Skeletal muscle cell (primary cell): ENCODE data around the gene NLRP12.
"Not testable (repeated sequence)": the region's sequence is repeated elsewhere in the genome, so short reads cannot be mapped to it uniquely, and the experiment has no call there.

ENCODE experiments used
- DNase-seq: peaks from one replicate; pipeline ENCODE4 v3.0.0-alpha.2; 2010; ENCODE audit warnings: low read depth
- H3K4me3 ChIP-seq: 2 replicates; pipeline ENCODE4 v1.5.1; 2011; ENCODE audit warnings: low read depth, mild to moderate bottlenecking, control low read depth, low read length, moderate library complexity

NLRP12 gene

GRCh38 chr19:53824134-53824611, at the start of gene NLRP12:
NLRP12 (minus strand) TSS chr19:53824314; CDS start chr19:53824174, 140 bp downstream.
- no peak for DNase-seq
- no peak within 1 kb of the TSS for H3K4me3 ChIP-seq

GRCh38 chr19:53872762-53873161, 48.6 kb upstream of the NLRP12 start:
- DNase-seq: no peak
- H3K4me3 ChIP-seq: no peak overlapping the region

- no peak overlapping the region for H3K4me3 ChIP-seq
- no peak for DNase-seq
Observed at GRCh38 chr19:53871454-53871853, 47.3 kb upstream of the NLRP12 start.

- H3K4me3 ChIP-seq: peak overlapping the region; percentile 21
- no peak for DNase-seq
Observed at GRCh38 chr19:53870485-53870844, 46.4 kb upstream of the NLRP12 start.

- not testable (repeated sequence) for DNase-seq
- peak overlapping the region; percentile 80 for H3K4me3 ChIP-seq
Observed at GRCh38 chr19:53869805-53870484, 45.8 kb upstream of the NLRP12 start.

- peak; percentile 39 for DNase-seq
- peak overlapping the region; percentile 80 for H3K4me3 ChIP-seq
Observed at GRCh38 chr19:53868892-53869804, 45.0 kb upstream of the NLRP12 start.

- H3K4me3 ChIP-seq: peak overlapping the region; percentile 80
- no peak for DNase-seq
Observed at GRCh38 chr19:53868091-53868891, 44.2 kb upstream of the NLRP12 start.

- peak within 1 kb of the TSS; percentile 80 for H3K4me3 ChIP-seq
- DNase-seq: peak; percentile 90
Observed at GRCh38 chr19:53867225-53868090, 43.3 kb upstream of the NLRP12 start, which contains the start of gene MYADM. MYADM (plus strand) TSS chr19:53867883; CDS start chr19:53873530, 5,647 bp downstream.

- DNase-seq: no peak
- H3K4me3 ChIP-seq: peak overlapping the region; percentile 50
Observed at GRCh38 chr19:53866865-53867224, 42.7 kb upstream of the NLRP12 start.

- H3K4me3 ChIP-seq: peak overlapping the region; percentile 50
- DNase-seq: no peak
Observed at GRCh38 chr19:53865918-53866864, 42.1 kb upstream of the NLRP12 start.

GRCh38 chr19:53865523-53865917, 41.4 kb upstream of the NLRP12 start:
- peak overlapping the region; percentile 50 for H3K4me3 ChIP-seq
- no peak for DNase-seq

GRCh38 chr19:53864308-53864836, 40.3 kb upstream of the NLRP12 start:
- no peak for DNase-seq
- no peak overlapping the region for H3K4me3 ChIP-seq

GRCh38 chr19:53853707-53854106, 29.6 kb upstream of the NLRP12 start:
- DNase-seq: no peak
- H3K4me3 ChIP-seq: no peak overlapping the region

- peak; percentile 49 for DNase-seq
- H3K4me3 ChIP-seq: no peak overlapping the region
Observed at GRCh38 chr19:53849237-53849676, 25.1 kb upstream of the NLRP12 start.

GRCh38 chr19:53847555-53847954, 23.4 kb upstream of the NLRP12 start:
- no peak overlapping the region for H3K4me3 ChIP-seq
- no peak for DNase-seq

- no peak for DNase-seq
- H3K4me3 ChIP-seq: no peak overlapping the region
Observed at GRCh38 chr19:53844849-53845246, 20.7 kb upstream of the NLRP12 start.

GRCh38 chr19:53840914-53841313, 16.8 kb upstream of the NLRP12 start:
- not testable (repeated sequence) for H3K4me3 ChIP-seq
- peak; percentile 78 for DNase-seq
